Panc1 (cell line): Measurements from ENCODE around the gene OR52K1.

ENCODE experiments used
- POLR2AphosphoS5 ChIP-seq: IDR thresholded peaks from 2 replicates; pipeline ENCODE4 v1.6.1; 2012; ENCODE audit warnings: mild to moderate bottlenecking, low read depth, low read length, moderate library complexity
- SIN3A ChIP-seq: IDR thresholded peaks from 2 replicates; pipeline ENCODE4 v1.6.1; 2012; ENCODE audit warnings: low read depth, mild to moderate bottlenecking, low read length, moderate library complexity, borderline replicate concordance; ENCODE audit not compliant: insufficient read depth
- TCF7L2 ChIP-seq: IDR thresholded peaks from 2 replicates; pipeline ENCODE4 v1.6.1; 2011; ENCODE audit warnings: mild to moderate bottlenecking, low read depth, low read length, inconsistent platforms
- TF ChIP-seq, protein P1 (sequence below): fragments of 450-650 bp; IDR thresholded peaks from 2 replicates; pipeline ENCODE4 v1.5.1; 2017; ENCODE audit warnings: mild to moderate bottlenecking
- TF ChIP-seq, protein P2 (sequence below), 2 experiments: IDR thresholded peaks; 2 replicates each; pipeline ENCODE4 v1.6.1; 2011 to 2012; ENCODE audit warnings: low read depth in 2 of 2, control low read depth in 1 of 2, low read length in 1 of 2, mild to moderate bottlenecking in 1 of 2, moderate library complexity in 1 of 2; ENCODE audit not compliant: insufficient read depth in 1 of 2

DNA sequence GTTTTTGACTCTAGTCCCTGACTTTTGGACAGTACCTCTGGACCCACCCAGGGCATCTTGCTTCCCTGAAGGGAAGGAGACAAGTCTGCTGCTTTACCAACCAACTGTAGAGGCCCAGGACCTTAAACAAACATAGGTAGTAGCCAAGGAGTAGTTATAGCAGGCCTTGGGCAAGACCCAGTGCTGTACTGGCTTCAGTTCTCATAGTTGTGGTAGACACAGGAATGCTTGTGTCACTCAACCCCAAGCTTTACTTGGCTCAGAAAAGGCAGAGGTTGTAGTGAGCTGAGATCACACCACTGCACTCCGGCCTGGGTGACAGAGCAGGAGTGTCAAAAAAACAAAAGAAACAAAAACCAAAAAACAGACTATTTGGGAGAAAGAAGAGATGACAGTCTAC, 41.2 kb downstream of the OR52K1 start:
- TF ChIP-seq, protein P1, sequence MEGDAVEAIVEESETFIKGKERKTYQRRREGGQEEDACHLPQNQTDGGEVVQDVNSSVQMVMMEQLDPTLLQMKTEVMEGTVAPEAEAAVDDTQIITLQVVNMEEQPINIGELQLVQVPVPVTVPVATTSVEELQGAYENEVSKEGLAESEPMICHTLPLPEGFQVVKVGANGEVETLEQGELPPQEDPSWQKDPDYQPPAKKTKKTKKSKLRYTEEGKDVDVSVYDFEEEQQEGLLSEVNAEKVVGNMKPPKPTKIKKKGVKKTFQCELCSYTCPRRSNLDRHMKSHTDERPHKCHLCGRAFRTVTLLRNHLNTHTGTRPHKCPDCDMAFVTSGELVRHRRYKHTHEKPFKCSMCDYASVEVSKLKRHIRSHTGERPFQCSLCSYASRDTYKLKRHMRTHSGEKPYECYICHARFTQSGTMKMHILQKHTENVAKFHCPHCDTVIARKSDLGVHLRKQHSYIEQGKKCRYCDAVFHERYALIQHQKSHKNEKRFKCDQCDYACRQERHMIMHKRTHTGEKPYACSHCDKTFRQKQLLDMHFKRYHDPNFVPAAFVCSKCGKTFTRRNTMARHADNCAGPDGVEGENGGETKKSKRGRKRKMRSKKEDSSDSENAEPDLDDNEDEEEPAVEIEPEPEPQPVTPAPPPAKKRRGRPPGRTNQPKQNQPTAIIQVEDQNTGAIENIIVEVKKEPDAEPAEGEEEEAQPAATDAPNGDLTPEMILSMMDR, result no peak
- TF ChIP-seq POLR2AphosphoS5 (no peak), TCF7L2 (no peak), SIN3A (no peak)
- TF ChIP-seq, protein P2, sequence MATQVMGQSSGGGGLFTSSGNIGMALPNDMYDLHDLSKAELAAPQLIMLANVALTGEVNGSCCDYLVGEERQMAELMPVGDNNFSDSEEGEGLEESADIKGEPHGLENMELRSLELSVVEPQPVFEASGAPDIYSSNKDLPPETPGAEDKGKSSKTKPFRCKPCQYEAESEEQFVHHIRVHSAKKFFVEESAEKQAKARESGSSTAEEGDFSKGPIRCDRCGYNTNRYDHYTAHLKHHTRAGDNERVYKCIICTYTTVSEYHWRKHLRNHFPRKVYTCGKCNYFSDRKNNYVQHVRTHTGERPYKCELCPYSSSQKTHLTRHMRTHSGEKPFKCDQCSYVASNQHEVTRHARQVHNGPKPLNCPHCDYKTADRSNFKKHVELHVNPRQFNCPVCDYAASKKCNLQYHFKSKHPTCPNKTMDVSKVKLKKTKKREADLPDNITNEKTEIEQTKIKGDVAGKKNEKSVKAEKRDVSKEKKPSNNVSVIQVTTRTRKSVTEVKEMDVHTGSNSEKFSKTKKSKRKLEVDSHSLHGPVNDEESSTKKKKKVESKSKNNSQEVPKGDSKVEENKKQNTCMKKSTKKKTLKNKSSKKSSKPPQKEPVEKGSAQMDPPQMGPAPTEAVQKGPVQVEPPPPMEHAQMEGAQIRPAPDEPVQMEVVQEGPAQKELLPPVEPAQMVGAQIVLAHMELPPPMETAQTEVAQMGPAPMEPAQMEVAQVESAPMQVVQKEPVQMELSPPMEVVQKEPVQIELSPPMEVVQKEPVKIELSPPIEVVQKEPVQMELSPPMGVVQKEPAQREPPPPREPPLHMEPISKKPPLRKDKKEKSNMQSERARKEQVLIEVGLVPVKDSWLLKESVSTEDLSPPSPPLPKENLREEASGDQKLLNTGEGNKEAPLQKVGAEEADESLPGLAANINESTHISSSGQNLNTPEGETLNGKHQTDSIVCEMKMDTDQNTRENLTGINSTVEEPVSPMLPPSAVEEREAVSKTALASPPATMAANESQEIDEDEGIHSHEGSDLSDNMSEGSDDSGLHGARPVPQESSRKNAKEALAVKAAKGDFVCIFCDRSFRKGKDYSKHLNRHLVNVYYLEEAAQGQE (IDR thresholded peaks at IDR 0.05; ENCODE audit: insufficient read depth in 1 of 2, low read depth in 2 of 2, low read length in 1 of 2), result no peak
